GM21825 (cell line): Measurements from ENCODE around the gene YKT6.

ENCODE experiments used
- ATAC-seq: cut with Tn5 transposase; IDR thresholded peaks from one replicate; pipeline ENCODE4 v1.9.1; 2021; ENCODE audit warnings: mild to moderate bottlenecking, moderate library complexity; ENCODE audit not compliant: unreplicated experiment

Gene YKT6

DNA sequence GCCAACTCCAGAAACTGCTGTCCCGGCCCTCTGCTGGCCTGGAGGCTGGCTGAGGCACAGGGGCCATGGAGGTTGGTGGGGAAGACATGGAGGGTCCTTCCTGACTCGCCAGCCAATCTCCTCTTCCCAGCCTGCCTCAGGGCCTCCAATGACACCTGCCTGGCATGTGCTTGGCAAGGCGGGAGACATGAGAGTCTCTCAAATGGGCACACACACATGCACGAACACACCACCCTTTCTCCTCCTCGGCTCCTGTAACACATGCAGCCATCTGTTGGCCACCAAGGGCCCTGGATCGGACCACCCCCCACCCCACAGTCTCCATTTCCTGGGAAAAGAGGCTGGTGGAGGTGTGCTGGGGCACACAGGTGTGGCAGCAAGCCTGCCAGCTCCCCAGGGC, 56.4 kb downstream of the YKT6 start:
- ATAC-seq = no peak

DNA sequence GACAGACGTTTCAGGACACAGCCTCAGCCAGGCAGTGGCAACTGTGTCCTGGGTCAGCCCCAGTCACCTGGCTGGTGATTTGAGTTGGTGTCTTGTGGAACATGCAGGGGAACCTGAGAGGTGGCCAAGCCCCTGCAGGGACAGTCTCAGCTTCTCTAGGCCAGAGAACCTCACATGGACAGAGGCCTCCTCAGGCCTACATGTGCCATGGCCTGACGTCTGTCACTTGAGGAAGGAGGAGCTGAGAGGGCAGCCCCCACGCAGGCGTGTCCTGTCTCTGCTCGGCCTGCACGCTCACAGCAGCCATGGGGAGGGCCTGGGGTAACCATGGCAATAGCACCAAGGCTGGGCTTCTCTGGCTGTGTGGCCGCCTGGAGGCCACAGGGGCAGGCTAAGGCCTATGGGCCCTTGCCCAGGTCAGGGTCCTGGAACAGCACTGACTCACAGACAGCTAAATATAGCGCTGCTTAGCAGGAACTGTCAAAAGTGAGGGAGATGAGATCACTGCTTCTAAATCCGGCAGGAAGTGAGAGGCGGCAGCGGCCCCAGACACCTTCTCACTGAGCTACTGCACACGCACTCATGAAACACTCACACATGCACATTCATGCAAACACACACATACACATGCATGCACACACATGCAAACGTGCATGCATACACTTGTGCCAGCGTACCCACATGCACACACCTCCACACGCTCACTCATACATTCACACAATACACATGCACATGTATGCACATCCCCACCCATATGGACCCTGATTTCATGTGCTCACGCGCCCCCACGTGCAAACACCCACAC, 57.0 kb downstream of the YKT6 start:
- ATAC-seq = peak; percentile 85

GRCh38 chr7:44258423-44258760, 57.6 kb downstream of the YKT6 start:
- ATAC-seq = no peak

DNA sequence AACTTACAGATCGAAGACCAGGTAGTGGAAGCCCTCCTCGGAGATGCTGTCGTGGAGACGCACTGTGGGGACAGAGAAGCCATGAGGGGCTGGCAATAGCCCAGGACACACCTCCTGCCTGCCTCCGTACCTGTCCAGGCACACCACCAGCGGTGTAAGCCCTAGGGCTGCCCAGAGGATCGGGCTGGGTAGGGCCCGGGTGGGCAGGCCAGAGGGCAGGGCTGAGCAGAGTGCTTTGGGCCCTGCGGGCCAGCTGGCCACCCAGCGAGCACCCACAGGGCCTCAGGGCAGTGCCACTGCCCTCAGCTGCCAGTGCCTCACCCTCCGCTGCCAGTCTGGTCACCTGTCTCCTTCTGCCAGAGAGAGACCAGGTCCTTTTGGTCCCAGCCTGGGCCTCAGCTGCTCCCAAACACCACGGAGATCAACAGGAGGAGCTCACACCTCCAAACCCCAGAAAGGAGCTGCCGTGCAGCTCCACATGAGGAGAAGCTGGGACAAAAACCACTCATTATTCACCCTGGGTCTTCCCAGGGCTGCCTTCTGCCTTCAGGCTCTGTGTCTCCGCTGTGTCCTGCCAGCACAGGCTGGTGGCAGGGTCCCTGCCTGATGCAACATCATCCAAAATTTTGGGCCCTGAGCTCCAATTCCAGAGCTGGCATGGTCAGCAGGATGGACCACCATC, 58.2 kb downstream of the YKT6 start:
- ATAC-seq = no peak

DNA sequence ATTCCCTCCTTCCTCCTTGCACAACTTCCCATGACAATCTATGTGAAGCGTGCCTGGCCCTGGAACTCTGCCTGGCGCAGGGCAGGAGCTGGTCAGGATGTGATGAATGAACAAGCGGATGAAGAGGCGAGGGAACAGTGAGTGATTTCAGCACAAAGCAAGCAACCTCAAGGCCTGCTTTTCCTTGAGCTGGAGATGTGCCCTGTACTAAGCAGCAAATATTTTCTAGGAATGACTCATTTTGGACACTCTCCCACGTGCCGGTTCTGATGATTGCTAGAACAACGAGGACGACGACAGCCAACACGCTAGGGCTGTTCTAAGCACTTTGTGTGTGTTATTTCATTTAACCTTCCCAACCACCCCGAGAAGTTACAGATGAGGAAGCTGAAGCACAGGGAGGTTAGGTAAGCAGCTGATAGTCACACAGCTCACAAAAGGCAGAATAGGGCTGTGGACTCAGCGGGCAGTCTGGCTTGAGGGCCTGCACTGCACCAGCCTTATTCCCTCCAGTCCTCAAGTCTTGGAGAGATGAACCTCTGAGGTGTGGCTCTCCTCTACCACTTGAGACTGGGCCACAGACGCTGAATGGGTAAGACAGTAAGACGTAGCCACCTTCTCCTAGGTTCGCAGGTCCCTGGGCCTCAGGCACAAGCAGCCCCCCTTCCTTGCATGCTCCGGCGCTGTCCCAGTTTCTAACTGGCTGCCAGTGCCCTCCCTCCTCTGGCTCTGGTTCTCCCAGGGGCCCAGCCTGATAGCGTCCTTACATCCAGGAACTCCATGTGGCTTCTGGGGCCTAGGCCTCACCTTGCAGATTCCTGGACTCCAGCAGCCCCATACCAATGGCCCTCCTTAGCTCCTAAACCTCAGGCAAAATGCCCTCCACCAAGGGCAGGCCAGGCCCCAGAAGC, 59.0 kb downstream of the YKT6 start:
- no peak for ATAC-seq

GRCh38 chr7:44261240-44261639, 60.5 kb downstream of the YKT6 start:
- no peak for ATAC-seq

DNA sequence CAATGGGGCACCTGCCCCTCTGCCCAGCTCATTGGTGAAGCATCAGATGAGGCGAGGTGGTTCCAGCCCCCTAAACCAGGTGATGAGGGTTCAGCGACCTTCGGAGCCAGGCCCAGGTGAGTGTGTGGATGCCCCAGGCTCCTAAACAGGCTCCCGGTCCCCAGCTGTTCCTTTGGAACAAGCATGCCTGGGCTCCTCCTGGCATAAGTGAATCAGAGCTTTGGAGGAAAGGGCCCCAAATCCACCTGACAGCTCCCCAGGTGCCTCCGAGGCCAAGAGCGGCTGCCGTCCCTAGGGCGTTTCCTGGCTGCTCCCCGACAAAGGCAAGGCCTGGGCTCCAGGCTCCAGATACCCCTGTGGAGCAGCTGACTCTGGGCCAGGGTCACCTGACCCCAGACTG, 61.3 kb downstream of the YKT6 start:
- no peak for ATAC-seq

- no peak for ATAC-seq
These were observed 62.7 kb downstream of the YKT6 start for GRCh38 chr7:44263326-44264082.
